Activated CD8-positive, alpha-beta memory T cell treated with anti-CD3 and anti-CD28 coated beads, Interleukin-2, amount 50 U/mL, for 4 hours (primary cell): Measurements from ENCODE around the gene PHOSPHO1.
A peak's percentile ranks its signal among the peaks of the same experiment; 100 is the strongest.
"Not testable (repeated sequence)": the region's sequence is repeated elsewhere in the genome, so short reads cannot be mapped to it uniquely, and the experiment has no call there.

ENCODE experiments used
- DNase-seq: peaks from one replicate; pipeline ENCODE4 v3.0.0-alpha.2; 2020

Gene PHOSPHO1

DNA sequence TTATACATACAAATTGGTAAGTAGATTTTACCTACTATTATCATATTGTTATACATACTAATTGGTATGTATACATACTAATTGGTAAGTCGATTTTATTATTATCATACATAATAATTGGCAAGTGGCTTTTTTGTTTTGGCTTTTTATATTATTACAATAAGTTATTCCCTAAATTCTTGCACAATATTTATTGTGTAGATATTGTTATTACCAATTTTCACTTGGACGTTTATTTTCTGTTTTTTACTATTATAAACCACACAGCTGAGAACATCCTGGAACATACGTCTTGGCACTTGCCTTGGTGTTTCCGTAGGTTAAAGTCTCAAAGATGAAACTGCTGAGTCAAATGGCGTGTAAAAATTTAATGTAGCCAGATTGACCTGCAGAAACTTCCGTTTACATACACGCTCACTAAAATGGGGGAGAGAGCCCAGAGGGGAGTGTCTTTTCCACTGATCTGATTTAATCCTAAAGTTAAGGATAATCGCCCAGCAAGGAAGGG, 39.1 kb downstream of the PHOSPHO1 start:
- DNase-seq = no peak

GRCh38 chr17:49190932-49191331, 39.7 kb downstream of the PHOSPHO1 start:
- no peak for DNase-seq

- no peak for DNase-seq
These were observed 43.3 kb downstream of the PHOSPHO1 start for GRCh38 chr17:49187301-49187700.

DNA sequence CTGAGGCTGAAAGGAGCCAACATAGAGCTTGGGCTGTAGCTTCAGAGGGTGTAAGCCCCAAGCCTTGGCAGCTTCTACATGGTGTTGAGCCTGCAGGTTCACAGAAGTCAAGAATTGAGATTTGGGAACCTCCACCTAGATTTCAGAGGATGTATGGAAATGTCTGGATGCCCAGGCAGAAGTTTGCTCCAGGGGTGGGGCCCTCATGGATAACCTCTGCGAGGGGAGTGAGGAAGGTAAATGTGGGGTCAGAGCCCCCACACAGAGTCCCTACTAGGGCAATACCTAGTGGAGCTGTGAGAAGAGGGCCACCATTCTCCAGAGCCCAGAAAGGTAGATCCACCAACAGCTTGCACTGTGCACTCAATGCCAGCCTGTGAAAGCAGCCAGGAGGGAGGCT, 45.2 kb downstream of the PHOSPHO1 start:
- not testable (repeated sequence) for DNase-seq

GRCh38 chr17:49184522-49184921, 46.1 kb downstream of the PHOSPHO1 start:
- DNase-seq = not testable (repeated sequence)

DNA sequence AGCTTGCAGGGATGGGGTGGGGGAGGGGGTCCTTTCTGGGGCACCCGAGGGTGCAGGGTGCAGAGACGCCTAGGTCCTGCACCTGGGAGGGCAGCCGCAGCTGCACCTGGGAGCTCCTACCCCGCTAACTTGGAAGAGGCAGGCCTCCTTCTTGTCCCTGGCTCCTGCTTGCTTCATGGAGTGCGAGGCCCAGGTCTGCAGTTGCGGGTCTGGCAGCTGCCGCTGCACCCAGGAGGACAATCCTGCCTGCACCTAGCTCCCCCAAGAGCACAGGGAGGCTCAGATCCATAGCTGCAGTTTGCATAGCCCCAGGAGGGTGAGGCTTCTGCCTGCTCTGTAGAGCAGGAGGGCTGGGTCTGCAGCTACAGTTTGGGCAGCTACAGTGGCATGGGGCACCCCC, 46.8 kb downstream of the PHOSPHO1 start:
- DNase-seq = no peak

GRCh38 chr17:49183341-49183740, 47.2 kb downstream of the PHOSPHO1 start:
- DNase-seq = no peak

DNA sequence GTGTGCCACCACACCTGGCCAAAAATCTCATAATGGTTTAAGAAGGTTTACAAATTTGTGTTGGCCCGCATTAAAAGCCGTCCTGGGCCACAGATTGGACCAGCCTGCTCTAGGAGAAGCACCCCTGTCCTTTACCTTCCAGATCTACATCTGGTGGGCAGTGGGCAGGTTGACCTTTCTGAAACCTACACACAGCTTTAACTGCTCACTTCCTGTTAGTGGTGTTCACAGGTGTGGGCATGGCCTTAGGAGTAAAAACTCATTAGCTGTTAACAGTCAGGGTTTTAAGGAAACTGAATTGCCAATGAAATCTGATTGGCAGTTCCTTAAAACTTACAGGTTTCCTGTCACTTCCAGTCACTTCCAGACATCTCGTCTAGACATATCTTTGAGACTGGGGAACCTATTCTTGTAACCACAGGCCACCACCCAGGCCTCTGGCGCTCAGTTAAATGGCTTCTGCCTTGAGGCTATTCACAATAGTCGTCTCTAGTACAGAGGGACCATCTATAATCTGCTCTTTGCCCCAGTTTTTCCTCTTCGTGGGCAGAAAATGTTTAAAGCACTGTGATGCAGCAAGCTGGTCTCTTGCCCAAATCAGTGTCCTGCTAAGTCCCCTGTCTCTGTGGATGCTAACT, 49.5 kb downstream of the PHOSPHO1 start:
- no peak for DNase-seq

DNA sequence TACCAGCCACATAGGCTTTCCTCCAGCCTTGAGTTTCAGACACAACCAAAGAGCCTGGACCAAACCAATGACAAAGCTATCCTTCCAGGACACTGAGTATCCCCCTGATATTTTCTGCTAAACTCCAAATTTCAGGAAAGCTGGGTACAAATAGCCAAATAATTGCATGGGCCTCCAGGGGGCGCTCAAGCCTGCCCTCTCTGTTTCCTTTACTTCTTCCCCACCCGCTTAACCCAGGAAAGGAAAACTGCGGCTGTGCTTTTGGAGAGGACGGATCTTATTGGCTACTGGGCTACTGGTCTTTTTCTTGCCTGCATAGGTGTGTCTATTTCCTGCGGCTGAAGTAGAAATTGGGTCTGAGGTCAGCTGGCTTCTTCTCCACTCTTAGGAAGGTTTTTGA, 50.3 kb downstream of the PHOSPHO1 start:
- DNase-seq = peak; percentile 69

GRCh38 chr17:49175978-49176377, 54.6 kb downstream of the PHOSPHO1 start:
- DNase-seq = not testable (repeated sequence)
